Erythroblast (primary cell): ENCODE data around the gene C1orf50.

Experiments used
- GATA1 ChIP-seq: IDR thresholded peaks from 2 replicates; pipeline ENCODE4 v1.6.1; 2011; ENCODE audit warnings: low read depth, mild to moderate bottlenecking, control low read depth, low read length, moderate library complexity
- POLR2A ChIP-seq: IDR thresholded peaks from 2 replicates; pipeline ENCODE4 v1.6.1; 2011; ENCODE audit warnings: mild to moderate bottlenecking, low read length

DNA sequence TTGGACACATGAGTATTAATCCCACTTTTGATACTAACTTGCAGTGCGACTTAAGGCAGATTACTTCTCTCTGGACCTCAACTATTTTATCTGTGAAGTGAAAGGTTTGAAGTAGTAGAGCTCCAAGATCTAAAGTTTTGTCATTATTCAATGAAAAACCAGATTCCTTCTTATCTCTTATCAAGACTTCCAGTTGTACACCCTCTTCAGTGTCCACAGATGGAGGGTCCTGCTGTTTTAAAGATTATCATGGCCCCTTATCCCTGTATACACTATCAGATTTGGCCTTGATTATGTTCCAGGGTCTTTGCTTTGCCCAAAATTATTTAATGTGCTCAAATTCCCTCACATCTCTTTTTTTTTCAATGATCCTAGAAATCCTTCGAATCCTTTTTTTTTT lies 1.1 kb downstream of the C1orf50 start:
- TF ChIP-seq POLR2A = no peak
- TF ChIP-seq GATA1 = no peak
